ENCODE data around the gene CLIC5.

Gene CLIC5

GRCh38 chr6:45988635-45989034 lies 27.0 kb downstream of the CLIC5 start:
- H3K27ac Mint-ChIP-seq, result no peak overlapping the region

GRCh38 chr6:45987856-45988255 lies 27.8 kb downstream of the CLIC5 start:
- H3K27me3 Mint-ChIP-seq, result no peaks in the 10 kb centered on the region
- no peak for ATAC-seq
- DNase-seq, result no peak
- H3K4me1 Mint-ChIP-seq, result no peaks in the 10 kb centered on the region
- H3K4me3 Mint-ChIP-seq, result no peak overlapping the region
- H3K27ac Mint-ChIP-seq, result no peak overlapping the region
- no peaks in the 10 kb centered on the region for H3K9me3 Mint-ChIP-seq

More at GRCh38 chr6:45988635-45989034, 27.0 kb downstream of the CLIC5 start:
- ATAC-seq, result no peak
- Mint-ChIP-seq H3K4me1 (no peaks in the 10 kb centered on the region), H3K4me3 (no peak overlapping the region), H3K27me3 (no peaks in the 10 kb centered on the region), H3K9me3 (no peaks in the 10 kb centered on the region)
- DNase-seq, result no peak

GRCh38 chr6:45986746-45987274 lies 28.9 kb downstream of the CLIC5 start:
- no peak overlapping the region for H3K4me3 Mint-ChIP-seq
- no peak for ATAC-seq
- no peaks in the 10 kb centered on the region for H3K27me3 Mint-ChIP-seq
- H3K4me1 Mint-ChIP-seq, result no peaks in the 10 kb centered on the region
- no peak overlapping the region for H3K27ac Mint-ChIP-seq
- no peak for DNase-seq
- no peaks in the 10 kb centered on the region for H3K9me3 Mint-ChIP-seq

GRCh38 chr6:45984788-45985425 lies 30.8 kb downstream of the CLIC5 start:
- H3K27ac Mint-ChIP-seq, result no peak overlapping the region
- no peaks in the 10 kb centered on the region for H3K27me3 Mint-ChIP-seq
- no peaks in the 10 kb centered on the region for H3K4me1 Mint-ChIP-seq
- H3K4me3 Mint-ChIP-seq, result no peak overlapping the region
- ATAC-seq (no peak), DNase-seq (no peak)
- H3K9me3 Mint-ChIP-seq, result no peaks in the 10 kb centered on the region

- Mint-ChIP-seq H3K4me3 (no peak overlapping the region), H3K27me3 (no peaks in the 10 kb centered on the region), H3K27ac (no peak overlapping the region), H3K4me1 (no peaks in the 10 kb centered on the region), H3K9me3 (no peaks in the 10 kb centered on the region)
- ATAC-seq (no peak), DNase-seq (no peak)
Observed at GRCh38 chr6:45984347-45984746, 31.3 kb downstream of the CLIC5 start.

- DNase-seq (no peak), ATAC-seq (no peak)
- no peaks in the 10 kb centered on the region for H3K9me3 Mint-ChIP-seq
- peaks cover under 1% of the 10 kb centered on the region for H3K27me3 Mint-ChIP-seq
- no peaks in the 10 kb centered on the region for H3K4me1 Mint-ChIP-seq
- no peak overlapping the region for H3K27ac Mint-ChIP-seq
- H3K4me3 Mint-ChIP-seq, result no peak overlapping the region
Observed at GRCh38 chr6:45983062-45983461, 32.6 kb downstream of the CLIC5 start.

- no peaks in the 10 kb centered on the region for H3K9me3 Mint-ChIP-seq
- ATAC-seq (no peak), DNase-seq (no peak)
- H3K4me1 Mint-ChIP-seq, result no peaks in the 10 kb centered on the region
- no peak overlapping the region for H3K4me3 Mint-ChIP-seq
- peaks cover 7% of the 10 kb centered on the region for H3K27me3 Mint-ChIP-seq
- H3K27ac Mint-ChIP-seq, result no peak overlapping the region
Observed at GRCh38 chr6:45982280-45983036, 33.2 kb downstream of the CLIC5 start.

GRCh38 chr6:45981046-45981445 lies 34.6 kb downstream of the CLIC5 start:
- Mint-ChIP-seq H3K4me3 (no peak overlapping the region), H3K27ac (no peak overlapping the region), H3K27me3 (peaks cover 8% of the 10 kb centered on the region), H3K4me1 (no peaks in the 10 kb centered on the region), H3K9me3 (no peaks in the 10 kb centered on the region)
- ATAC-seq (no peak), DNase-seq (no peak)

GRCh38 chr6:45979311-45979710 lies 36.3 kb downstream of the CLIC5 start:
- Mint-ChIP-seq H3K27me3 (peaks cover 8% of the 10 kb centered on the region), H3K9me3 (peaks cover 0 to 6% of the 10 kb centered on the region in 2 donors), H3K4me3 (no peak overlapping the region), H3K27ac (no peak overlapping the region), H3K4me1 (no peaks in the 10 kb centered on the region)
- DNase-seq (no peak), ATAC-seq (no peak)

GRCh38 chr6:45974596-45974995 lies 41.1 kb downstream of the CLIC5 start:
- peaks cover 11% of the 10 kb centered on the region for H3K4me1 Mint-ChIP-seq
- H3K27ac Mint-ChIP-seq, result no peak overlapping the region
- peaks cover 0 to 6% of the 10 kb centered on the region in 2 donors for H3K9me3 Mint-ChIP-seq
- peaks cover 8% of the 10 kb centered on the region for H3K27me3 Mint-ChIP-seq
- ATAC-seq, result no peak
- no peak overlapping the region for H3K4me3 Mint-ChIP-seq
- no peak for DNase-seq

GRCh38 chr6:45972795-45973503 lies 42.7 kb downstream of the CLIC5 start:
- no peak for ATAC-seq
- H3K4me1 Mint-ChIP-seq, result peaks cover 11% of the 10 kb centered on the region
- H3K27ac Mint-ChIP-seq, result no peak overlapping the region
- H3K4me3 Mint-ChIP-seq, result no peak overlapping the region
- peaks cover 6% of the 10 kb centered on the region for H3K27me3 Mint-ChIP-seq
- H3K9me3 Mint-ChIP-seq, result peaks cover 0 to 6% of the 10 kb centered on the region in 2 donors
- no peak for DNase-seq

- ATAC-seq, result no peak
- H3K27me3 Mint-ChIP-seq, result no peaks in the 10 kb centered on the region
- no peak overlapping the region for H3K4me3 Mint-ChIP-seq
Observed at GRCh38 chr6:45971287-45971686, 44.4 kb downstream of the CLIC5 start.

GRCh38 chr6:45970326-45970725 lies 45.3 kb downstream of the CLIC5 start:
- Mint-ChIP-seq H3K27me3 (no peaks in the 10 kb centered on the region), H3K27ac (peak overlapping the region in 1 of 2 donors; percentile 89), H3K4me3 (no peak overlapping the region), H3K4me1 (peaks cover 11% of the 10 kb centered on the region), H3K9me3 (peaks cover 0 to 16% of the 10 kb centered on the region in 2 donors)
- ATAC-seq, result no peak
- DNase-seq, result no peak

More at GRCh38 chr6:45971287-45971686, 44.4 kb downstream of the CLIC5 start:
- no peak for DNase-seq
- peaks cover 0 to 16% of the 10 kb centered on the region in 2 donors for H3K9me3 Mint-ChIP-seq
- peaks cover 11% of the 10 kb centered on the region for H3K4me1 Mint-ChIP-seq
- H3K27ac Mint-ChIP-seq, result no peak overlapping the region

GRCh38 chr6:45969883-45970282 lies 45.8 kb downstream of the CLIC5 start:
- no peak overlapping the region for H3K27ac Mint-ChIP-seq
- no peak overlapping the region for H3K4me3 Mint-ChIP-seq
- peaks cover 11% of the 10 kb centered on the region for H3K4me1 Mint-ChIP-seq
- H3K27me3 Mint-ChIP-seq, result no peaks in the 10 kb centered on the region
- ATAC-seq, result no peak
- no peak for DNase-seq
- peaks cover 0 to 13% of the 10 kb centered on the region in 2 donors for H3K9me3 Mint-ChIP-seq

GRCh38 chr6:45969026-45969425 lies 46.6 kb downstream of the CLIC5 start:
- Mint-ChIP-seq H3K27ac (no peak overlapping the region), H3K27me3 (no peaks in the 10 kb centered on the region), H3K9me3 (peaks cover 2 to 15% of the 10 kb centered on the region in 2 donors), H3K4me3 (no peak overlapping the region), H3K4me1 (peaks cover 11% of the 10 kb centered on the region)
- ATAC-seq (no peak), DNase-seq (no peak)

GRCh38 chr6:45967363-45967762 lies 48.3 kb downstream of the CLIC5 start:
- H3K27me3 Mint-ChIP-seq, result no peaks in the 10 kb centered on the region
- no peak overlapping the region for H3K4me3 Mint-ChIP-seq
- no peak for DNase-seq
- H3K9me3 Mint-ChIP-seq, result peaks cover 5 to 17% of the 10 kb centered on the region in 2 donors
- peaks cover 11% of the 10 kb centered on the region for H3K4me1 Mint-ChIP-seq
- H3K27ac Mint-ChIP-seq, result no peak overlapping the region
- no peak for ATAC-seq

All from stimulated activated naive CD8-positive, alpha-beta T cell treated with anti-CD3 and anti-CD28 coated beads, Interleukin-15, amount 100 ng/mL, for 72 hours (primary cell).